ENCODE measurements around the gene NCAM2.

GRCh38 chr21:21111309-21111920 is 113.2 kb downstream of the NCAM2 start:
- TF ChIP-seq, protein P1, sequence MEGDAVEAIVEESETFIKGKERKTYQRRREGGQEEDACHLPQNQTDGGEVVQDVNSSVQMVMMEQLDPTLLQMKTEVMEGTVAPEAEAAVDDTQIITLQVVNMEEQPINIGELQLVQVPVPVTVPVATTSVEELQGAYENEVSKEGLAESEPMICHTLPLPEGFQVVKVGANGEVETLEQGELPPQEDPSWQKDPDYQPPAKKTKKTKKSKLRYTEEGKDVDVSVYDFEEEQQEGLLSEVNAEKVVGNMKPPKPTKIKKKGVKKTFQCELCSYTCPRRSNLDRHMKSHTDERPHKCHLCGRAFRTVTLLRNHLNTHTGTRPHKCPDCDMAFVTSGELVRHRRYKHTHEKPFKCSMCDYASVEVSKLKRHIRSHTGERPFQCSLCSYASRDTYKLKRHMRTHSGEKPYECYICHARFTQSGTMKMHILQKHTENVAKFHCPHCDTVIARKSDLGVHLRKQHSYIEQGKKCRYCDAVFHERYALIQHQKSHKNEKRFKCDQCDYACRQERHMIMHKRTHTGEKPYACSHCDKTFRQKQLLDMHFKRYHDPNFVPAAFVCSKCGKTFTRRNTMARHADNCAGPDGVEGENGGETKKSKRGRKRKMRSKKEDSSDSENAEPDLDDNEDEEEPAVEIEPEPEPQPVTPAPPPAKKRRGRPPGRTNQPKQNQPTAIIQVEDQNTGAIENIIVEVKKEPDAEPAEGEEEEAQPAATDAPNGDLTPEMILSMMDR (IDR thresholded peaks at IDR 0.05): no peak
- TF ChIP-seq POLR2AphosphoS5 (IDR thresholded peaks at IDR 0.05) (no peak), POLR2A (IDR thresholded peaks at IDR 0.05) (no peak), EP300 (IDR thresholded peaks at IDR 0.05) (no peak)
